MM.1S (cell line): ENCODE data around the gene TSSK6.

Source experiments
- DNase-seq: peaks from one replicate; pipeline ENCODE4 v3.0.0-alpha.2; 2015
- H2AFZ ChIP-seq: fragments of 300-600 bp; sonication (generic); 2 replicates; pipeline ENCODE4 v1.6.0; 2016; ENCODE audit warnings: antibody characterized with exemption, low read length
- H3F3A ChIP-seq: fragments of 300-600 bp; sonication (generic); 2 replicates; pipeline ENCODE4 v1.6.1; 2016; ENCODE audit warnings: mild to moderate bottlenecking, antibody characterized with exemption, low read length, moderate library complexity, mixed read lengths; ENCODE audit not compliant: insufficient read depth
- H3K27ac ChIP-seq: fragments of 300-600 bp; sonication (generic); 2 replicates; pipeline ENCODE4 v1.5.1; 2016; ENCODE audit warnings: mild to moderate bottlenecking, low read length
- H3K27me3 ChIP-seq: fragments of 300-600 bp; sonication (generic); replicated peaks from 2 replicates; pipeline ENCODE4 v1.6.0; 2016; ENCODE audit warnings: low read length; ENCODE audit not compliant: insufficient read depth
- H3K36me3 ChIP-seq: fragments of 300-600 bp; sonication (generic); replicated peaks from 2 replicates; pipeline ENCODE4 v1.6.1; 2016; ENCODE audit warnings: mild to moderate bottlenecking, low read length, mixed read lengths; ENCODE audit not compliant: insufficient read depth
- H3K4me1 ChIP-seq: fragments of 300-600 bp; sonication (generic); 2 replicates; pipeline ENCODE4 v1.6.1; 2016; ENCODE audit warnings: low read length, mixed read lengths
- H3K4me2 ChIP-seq: fragments of 300-600 bp; sonication (generic); 2 replicates; pipeline ENCODE4 v1.6.0; 2016; ENCODE audit warnings: low read depth, low read length
- H3K4me3 ChIP-seq: fragments of 300-600 bp; sonication (generic); 2 replicates; pipeline ENCODE4 v1.5.1; 2016; ENCODE audit warnings: low read length, mixed read lengths
- H3K79me2 ChIP-seq: fragments of 300-600 bp; sonication (generic); 2 replicates; pipeline ENCODE4 v1.6.1; 2016; ENCODE audit warnings: mixed run types, low read length, mixed read lengths
- H3K9ac ChIP-seq: fragments of 300-600 bp; sonication (generic); 2 replicates; pipeline ENCODE4 v1.6.1; 2016; ENCODE audit warnings: low read length, mixed read lengths
- H3K9me2 ChIP-seq: fragments of 300-600 bp; sonication (generic); replicated peaks from 2 replicates; pipeline ENCODE4 v1.6.1; 2016; ENCODE audit warnings: mild to moderate bottlenecking, low read length, mixed read lengths; ENCODE audit not compliant: insufficient read depth
- H3K9me3 ChIP-seq: fragments of 300-600 bp; sonication (generic); replicated peaks from 2 replicates; pipeline ENCODE4 v1.6.1; 2016; ENCODE audit warnings: mild to moderate bottlenecking, low read length, mixed read lengths; ENCODE audit not compliant: insufficient read depth
- H4K20me1 ChIP-seq: fragments of 300-600 bp; sonication (generic); 2 replicates; pipeline ENCODE4 v1.6.1; 2016; ENCODE audit warnings: mild to moderate bottlenecking, low read length, moderate library complexity, mixed read lengths; ENCODE audit not compliant: insufficient read depth
- EZH2 ChIP-seq: fragments of 300-600 bp; sonication (generic); optimal IDR thresholded peaks from 2 replicates; pipeline ENCODE3; 2017; ENCODE audit warnings: low read depth, mild to moderate bottlenecking, antibody characterized with exemption, low read length, mixed read lengths
- EZH2phosphoT487 ChIP-seq: fragments of 300-600 bp; sonication (generic); IDR thresholded peaks from 2 replicates; pipeline ENCODE4 v1.6.1; 2018; ENCODE audit warnings: antibody characterized with exemption, low read length
- TF ChIP-seq, protein P1 (sequence below): fragments of 300-600 bp; sonication (generic); IDR thresholded peaks from 2 replicates; pipeline ENCODE4 v1.5.1; 2016; ENCODE audit warnings: antibody characterized with exemption, low read length, mixed read lengths

The TSSK6 gene

DNA sequence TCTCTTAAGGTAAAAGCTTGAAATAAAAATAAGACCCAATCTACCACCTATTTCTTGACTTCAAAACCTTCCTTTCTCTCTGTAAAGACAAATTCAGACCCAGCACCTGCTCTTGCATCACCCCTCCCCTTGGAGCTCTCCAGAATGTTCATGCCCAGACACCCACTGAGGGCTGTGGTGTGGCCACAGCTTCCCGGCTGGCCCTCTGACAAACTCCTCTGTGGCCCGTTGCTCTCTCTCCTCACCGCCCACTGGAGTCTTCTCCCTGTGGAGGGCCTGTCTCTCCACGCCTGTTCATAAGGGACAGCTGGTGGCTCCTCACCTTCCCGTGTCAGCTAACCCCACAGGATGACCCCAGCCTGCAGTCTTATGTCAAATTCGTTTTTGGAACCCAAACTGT, 49.1 kb downstream of the TSSK6 start:
- H3K9ac ChIP-seq, result no peak overlapping the region
- TF ChIP-seq, protein P1, sequence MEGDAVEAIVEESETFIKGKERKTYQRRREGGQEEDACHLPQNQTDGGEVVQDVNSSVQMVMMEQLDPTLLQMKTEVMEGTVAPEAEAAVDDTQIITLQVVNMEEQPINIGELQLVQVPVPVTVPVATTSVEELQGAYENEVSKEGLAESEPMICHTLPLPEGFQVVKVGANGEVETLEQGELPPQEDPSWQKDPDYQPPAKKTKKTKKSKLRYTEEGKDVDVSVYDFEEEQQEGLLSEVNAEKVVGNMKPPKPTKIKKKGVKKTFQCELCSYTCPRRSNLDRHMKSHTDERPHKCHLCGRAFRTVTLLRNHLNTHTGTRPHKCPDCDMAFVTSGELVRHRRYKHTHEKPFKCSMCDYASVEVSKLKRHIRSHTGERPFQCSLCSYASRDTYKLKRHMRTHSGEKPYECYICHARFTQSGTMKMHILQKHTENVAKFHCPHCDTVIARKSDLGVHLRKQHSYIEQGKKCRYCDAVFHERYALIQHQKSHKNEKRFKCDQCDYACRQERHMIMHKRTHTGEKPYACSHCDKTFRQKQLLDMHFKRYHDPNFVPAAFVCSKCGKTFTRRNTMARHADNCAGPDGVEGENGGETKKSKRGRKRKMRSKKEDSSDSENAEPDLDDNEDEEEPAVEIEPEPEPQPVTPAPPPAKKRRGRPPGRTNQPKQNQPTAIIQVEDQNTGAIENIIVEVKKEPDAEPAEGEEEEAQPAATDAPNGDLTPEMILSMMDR, result no peak
- no peak for TF ChIP-seq EZH2
- TF ChIP-seq EZH2phosphoT487, result no peak
- H3K79me2 ChIP-seq, result peaks cover 68% of the 10 kb centered on the region
- H3F3A ChIP-seq, result no peaks in the 10 kb centered on the region
- H4K20me1 ChIP-seq, result 0 out of 2 replicates have a peak, but pooled peaks cover 3% of the 10 kb centered on the region
- no peaks in the 10 kb centered on the region for H3K27me3 ChIP-seq
- H3K4me3 ChIP-seq, result no peak overlapping the region
- DNase-seq, result no peak
- H3K27ac ChIP-seq, result no peak overlapping the region
- no peaks in the 10 kb centered on the region for H3K9me3 ChIP-seq
- H3K4me2 ChIP-seq, result no peak overlapping the region
- H3K9me2 ChIP-seq, result no peaks in the 10 kb centered on the region
- peaks cover 13% of the 10 kb centered on the region for H3K36me3 ChIP-seq
- no peaks in the 10 kb centered on the region for H3K4me1 ChIP-seq
- no peak overlapping the region for H2AFZ ChIP-seq

DNA sequence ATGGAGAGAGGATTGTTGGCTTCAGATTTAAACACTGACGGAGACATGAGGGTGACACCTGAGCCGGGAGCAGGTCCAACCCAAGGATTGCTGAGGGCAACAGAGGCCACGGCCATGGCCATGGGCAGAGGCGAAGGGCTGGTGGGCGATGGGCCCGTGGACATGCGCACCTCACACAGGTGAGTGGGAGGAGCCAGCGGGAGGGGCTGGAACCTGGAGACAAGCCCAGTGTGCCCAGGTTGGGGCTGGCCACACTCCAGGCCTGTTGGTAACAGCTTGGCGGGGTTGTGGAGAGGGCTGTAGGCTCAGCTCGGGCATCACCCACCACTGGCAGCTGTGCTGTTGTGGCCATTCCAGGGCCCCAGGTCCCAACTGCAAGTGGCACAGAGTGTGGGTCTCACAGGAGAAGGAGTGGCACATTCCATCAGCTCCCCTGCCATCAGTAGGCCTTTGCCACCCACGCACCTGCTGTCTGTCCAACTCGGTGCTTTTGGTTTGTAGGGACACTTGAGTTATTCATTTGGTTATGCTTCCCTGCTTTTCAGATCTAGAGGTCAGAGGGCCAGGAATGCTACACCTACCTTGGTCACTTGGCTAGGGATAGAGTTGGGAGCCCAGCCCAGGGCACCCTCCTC, 49.8 kb downstream of the TSSK6 start:
- no peaks in the 10 kb centered on the region for H3F3A ChIP-seq
- H3K36me3 ChIP-seq, result peaks cover 13% of the 10 kb centered on the region
- H3K27ac ChIP-seq, result no peak overlapping the region
- H3K79me2 ChIP-seq, result peaks cover 68% of the 10 kb centered on the region
- H3K4me1 ChIP-seq, result no peaks in the 10 kb centered on the region
- no peak overlapping the region for H3K4me2 ChIP-seq
- no peaks in the 10 kb centered on the region for H3K9me2 ChIP-seq
- TF ChIP-seq EZH2phosphoT487, result no peak
- TF ChIP-seq, protein P1, result no peak
- no peak overlapping the region for H2AFZ ChIP-seq
- peaks cover 10% of the 10 kb centered on the region for H4K20me1 ChIP-seq
- no peak overlapping the region for H3K9ac ChIP-seq
- no peak overlapping the region for H3K4me3 ChIP-seq
- H3K9me3 ChIP-seq, result no peaks in the 10 kb centered on the region
- H3K27me3 ChIP-seq, result no peaks in the 10 kb centered on the region
- DNase-seq, result no peak

DNA sequence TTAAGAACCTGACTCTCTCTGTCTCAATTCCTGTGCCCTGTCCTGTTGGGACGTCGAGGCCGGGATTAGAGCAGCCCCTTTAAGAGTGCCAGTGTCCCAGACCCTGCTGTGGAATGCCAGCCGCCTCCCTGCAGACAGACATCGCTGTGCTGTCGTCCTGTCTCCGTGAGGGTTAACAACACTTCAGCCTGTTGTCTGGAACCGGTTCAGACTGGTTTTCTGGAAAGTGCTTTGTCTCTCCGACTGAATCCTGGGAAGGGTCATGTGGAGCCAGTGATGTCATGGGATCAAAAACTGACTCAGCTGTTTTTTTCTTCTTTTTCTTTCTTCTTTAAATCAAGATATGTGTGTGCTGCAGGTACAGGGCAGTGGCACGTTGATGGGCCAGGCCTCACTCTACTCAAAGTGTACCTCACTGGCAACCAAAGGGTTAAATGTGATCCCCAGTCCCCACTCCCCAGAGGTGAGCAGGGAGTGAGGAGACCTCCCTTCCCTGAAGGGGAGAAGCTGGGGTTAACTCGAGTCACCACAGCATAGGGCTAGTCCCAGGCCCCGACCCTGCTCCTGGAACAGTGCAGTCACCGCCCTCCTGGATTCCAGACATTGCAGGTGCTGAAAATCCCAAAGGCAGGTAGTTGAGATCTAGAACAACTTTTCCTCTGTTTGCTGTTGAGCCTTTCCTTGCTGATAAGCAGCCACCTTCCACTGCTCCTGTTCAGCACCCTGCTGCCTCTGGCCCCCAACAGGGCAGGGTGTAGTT, 50.8 kb downstream of the TSSK6 start:
- Histone ChIP-seq H3K27ac (no peak overlapping the region), H3K9me2 (no peaks in the 10 kb centered on the region), H3K4me2 (no peak overlapping the region), H3F3A (no peaks in the 10 kb centered on the region), H3K4me3 (no peak overlapping the region), H3K9ac (no peak overlapping the region), H3K27me3 (no peaks in the 10 kb centered on the region), H3K4me1 (no peaks in the 10 kb centered on the region), H3K79me2 (peaks cover 75% of the 10 kb centered on the region), H2AFZ (no peak overlapping the region), H4K20me1 (peaks cover 19% of the 10 kb centered on the region), H3K36me3 (peaks cover 13% of the 10 kb centered on the region), H3K9me3 (no peaks in the 10 kb centered on the region)
- TF ChIP-seq, protein P1, result no peak
- TF ChIP-seq EZH2 (no peak), EZH2phosphoT487 (no peak)
- no peak for DNase-seq
